CD4-positive, alpha-beta T cell (primary cell): ENCODE results near the gene RUNX2. TPM values are rescaled to one million over a fixed set of nuclear protein-coding genes. Genes with fewer than 3 reads are reported as not detected.

Experiments used
- ATAC-seq: fragments of 200-7000 bp; cut with Tn5 transposase; one replicate; pipeline ENCODE4 v1.10.0; 2022; ENCODE audit warnings: mild to moderate bottlenecking; ENCODE audit not compliant: poor library complexity
- CTCF ChIA-PET: fragments of 350-600 bp; sonication (Branson Sonifier 250); formaldehyde crosslinking; loops from one replicate; lab custom pipeline; 2021; ENCODE audit warnings: antibody characterized with exemption, inconsistent platforms; lab: Charles Lee
- POLR2A ChIA-PET: fragments of 350-600 bp; sonication (Branson Sonifier 250); formaldehyde crosslinking; loops from one replicate; lab custom pipeline; 2021; ENCODE audit warnings: antibody characterized with exemption, inconsistent platforms; lab: Charles Lee
- DNase-seq, 14 experiments: peaks; one replicate each; pipeline ENCODE4 v3.0.0-alpha.2; 2013 to 2020; ENCODE audit warnings: mixed read lengths in 2 of 14
- H3K27ac ChIP-seq, 2 donors: one replicate each; pipeline versions ENCODE4 v1.5.1 to v1.7.0; 2013; ENCODE audit warnings: low read length in 2 of 2, low read depth in 1 of 2, mild to moderate bottlenecking in 1 of 2
- H3K27me3 ChIP-seq, 2 experiments: 1 replicate in 1 of 2; 2 replicates in 1 of 2; pipeline versions ENCODE4 v1.6.1 to v1.7.0; 2013; ENCODE audit warnings: low read length in 2 of 2, control low read depth in 1 of 2, mild to moderate bottlenecking in 1 of 2, moderate library complexity in 1 of 2; ENCODE audit not compliant: insufficient read depth in 2 of 2, control insufficient read depth in 1 of 2
- H3K36me3 ChIP-seq: one replicate; pipeline ENCODE4 v1.6.1; 2013; ENCODE audit warnings: low read length, control low read depth; ENCODE audit not compliant: insufficient read depth
- H3K4me1 ChIP-seq: one replicate; pipeline ENCODE4 v1.6.1; 2013; ENCODE audit warnings: low read length, control low read depth; ENCODE audit not compliant: insufficient read depth
- H3K4me3 ChIP-seq: one replicate; pipeline ENCODE4 v1.5.1; 2013; ENCODE audit warnings: mild to moderate bottlenecking, low read length, moderate library complexity
- H3K9me3 ChIP-seq, 2 experiments: 1 replicate in 1 of 2; 2 replicates in 1 of 2; pipeline versions ENCODE4 v1.6.1 to v1.7.0; 2013; ENCODE audit warnings: low read length in 2 of 2, mild to moderate bottlenecking in 2 of 2, control low read depth in 1 of 2, moderate library complexity in 1 of 2; ENCODE audit not compliant: control insufficient read depth in 1 of 2, insufficient read depth in 1 of 2
- H3K27ac Mint-ChIP-seq: one replicate; pipeline ENCODE4 v1.8.0; 2020; ENCODE audit warnings: mixed read lengths
- H3K27me3 Mint-ChIP-seq: one replicate; pipeline ENCODE4 v1.8.0; 2021; ENCODE audit warnings: mixed read lengths
- H3K36me3 Mint-ChIP-seq: one replicate; pipeline ENCODE4 v1.8.0; 2021; ENCODE audit warnings: low read depth, mixed read lengths
- H3K4me1 Mint-ChIP-seq: one replicate; pipeline ENCODE4 v1.8.0; 2021; ENCODE audit warnings: low read depth, mixed read lengths
- H3K4me3 Mint-ChIP-seq: one replicate; pipeline ENCODE4 v1.8.0; 2020; ENCODE audit warnings: mild to moderate bottlenecking, mixed read lengths
- H3K9me3 Mint-ChIP-seq: one replicate; pipeline ENCODE4 v1.8.0; 2020; ENCODE audit warnings: mixed read lengths
- CTCF ChIP-seq: fragments of 200-600 bp; IDR thresholded peaks from one replicate; pipeline ENCODE4 v1.8.0; 2022; ENCODE audit warnings: antibody characterized with exemption, mild to moderate bottlenecking
- intact Hi-C, 2 experiments: fragments of 100-400 bp; cut with DNase I in 1 of 2; cut with micrococcal nuclease in 1 of 2; formaldehyde crosslinking; loops; one replicate each; pipeline versions ENCODE4 v1.15.1 to v1.9.0; 2023 to 2025; cut with DNase I, micrococcal nuclease
- total RNA-seq, 174 experiments: library from RNA in 2 of 174; stranded (reverse) in 2 of 174; gene quantifications; one replicate each; pipeline ENCODE4 v1.2.3 and lab custom pipeline; 2021 to 2026

The RUNX2 gene
- total RNA-seq, 2 experiments from 2014 or later, result 17.5 to 18.0 TPM

GRCh38 chr6:45496085-45496433, 167.9 kb downstream of the RUNX2 start:
- Histone ChIP-seq H3K4me3 (no peak overlapping the region), H3K4me1 (peaks cover 41% of the 10 kb centered on the region), H3K9me3 (no peaks in the 10 kb centered on the region), H3K36me3 (peaks cover 26% of the 10 kb centered on the region), H3K27me3 (no peaks in the 10 kb centered on the region), H3K27ac (no peak overlapping the region)
- no peak for ATAC-seq
- peaks cover 51% of the 10 kb centered on the region for H3K4me1 Mint-ChIP-seq
- H3K36me3 Mint-ChIP-seq, result peaks cover 12% of the 10 kb centered on the region
- H3K27me3 Mint-ChIP-seq, result no peaks in the 10 kb centered on the region
- POLR2A ChIA-PET, result interaction anchor here (0.9 to 1.9 kb wide), 7 partner anchors 26 to 219 kb away, joined by 3 to 6 read pairs (median 4); no protein-coding TSS in a partner anchor
- H3K9me3 Mint-ChIP-seq, result no peaks in the 10 kb centered on the region
- no peak for TF ChIP-seq CTCF
- intact Hi-C loops, result loop anchor here in 1 of 2 experiments (5.0 kb wide), 1 partner anchor 64 kb away; no protein-coding TSS in a partner anchor
- DNase-seq, result no peak
- H3K27ac Mint-ChIP-seq, result peak overlapping the region; percentile 59
- CTCF ChIA-PET, result interaction anchor here (0.9 to 1.6 kb wide), 5 partner anchors 15 to 219 kb away, joined by 3 to 4 read pairs (median 3); no protein-coding TSS in a partner anchor
- H3K4me3 Mint-ChIP-seq, result peak overlapping the region; percentile 50

GRCh38 chr6:45498591-45498990, 170.5 kb downstream of the RUNX2 start:
- H3K4me3 ChIP-seq, result no peak overlapping the region
- CTCF ChIA-PET, result no interaction called here
- no peaks in the 10 kb centered on the region for H3K9me3 ChIP-seq
- Mint-ChIP-seq H3K27ac (no peak overlapping the region), H3K27me3 (no peaks in the 10 kb centered on the region), H3K36me3 (peaks cover 33% of the 10 kb centered on the region), H3K9me3 (no peaks in the 10 kb centered on the region), H3K4me1 (peaks cover 63% of the 10 kb centered on the region), H3K4me3 (no peak overlapping the region)
- POLR2A ChIA-PET, result interaction anchor here (1.3 kb wide), 1 partner anchor 77 kb away, joined by 5 read pairs; no protein-coding TSS in a partner anchor
- intact Hi-C loops, result loop anchor here in 1 of 2 experiments (5.0 kb wide), 1 partner anchor 66 kb away; no protein-coding TSS in a partner anchor
- no peak for TF ChIP-seq CTCF
- ATAC-seq (no peak), DNase-seq (no peak)
- peaks cover 41% of the 10 kb centered on the region for H3K4me1 ChIP-seq
- H3K27ac ChIP-seq, result no peak overlapping the region
- peaks cover 23% of the 10 kb centered on the region for H3K36me3 ChIP-seq
- no peaks in the 10 kb centered on the region for H3K27me3 ChIP-seq

GRCh38 chr6:45500924-45501816, 173.0 kb downstream of the RUNX2 start:
- Mint-ChIP-seq H3K36me3 (peaks cover 40% of the 10 kb centered on the region), H3K4me1 (peaks cover 47% of the 10 kb centered on the region), H3K4me3 (no peak overlapping the region), H3K9me3 (no peaks in the 10 kb centered on the region), H3K27ac (no peak overlapping the region), H3K27me3 (no peaks in the 10 kb centered on the region)
- no peak overlapping the region for H3K27ac ChIP-seq
- ChIA-PET CTCF (interaction anchor here (1.2 kb wide), 1 partner anchor 10 kb away, joined by 3 read pairs; no protein-coding TSS in a partner anchor), POLR2A (no interaction called here)
- no peaks in the 10 kb centered on the region for H3K9me3 ChIP-seq
- no peaks in the 10 kb centered on the region for H3K27me3 ChIP-seq
- H3K4me3 ChIP-seq, result no peak overlapping the region
- DNase-seq, result no peak
- intact Hi-C loops, result no loop called here
- H3K4me1 ChIP-seq, result peaks cover 20% of the 10 kb centered on the region
- TF ChIP-seq CTCF, result no peak
- ATAC-seq, result no peak
- peaks cover 24% of the 10 kb centered on the region for H3K36me3 ChIP-seq
